ENCODE data around the gene CDH23. TPM values are rescaled to one million over a fixed set of nuclear protein-coding genes. Genes with fewer than 3 reads are reported as not detected.
A peak's percentile ranks its signal among the peaks of the same experiment; 100 is the strongest.
"Not testable (repeated sequence)": the region's sequence is repeated elsewhere in the genome, so short reads cannot be mapped to it uniquely, and the experiment has no call there.

CDH23 gene
- polyA plus RNA-seq, 1 donor = 4.2 TPM

- no peak for DNase-seq
Observed at GRCh38 chr10:71842422-71842821, 445.7 kb downstream of the CDH23 start.

DNA sequence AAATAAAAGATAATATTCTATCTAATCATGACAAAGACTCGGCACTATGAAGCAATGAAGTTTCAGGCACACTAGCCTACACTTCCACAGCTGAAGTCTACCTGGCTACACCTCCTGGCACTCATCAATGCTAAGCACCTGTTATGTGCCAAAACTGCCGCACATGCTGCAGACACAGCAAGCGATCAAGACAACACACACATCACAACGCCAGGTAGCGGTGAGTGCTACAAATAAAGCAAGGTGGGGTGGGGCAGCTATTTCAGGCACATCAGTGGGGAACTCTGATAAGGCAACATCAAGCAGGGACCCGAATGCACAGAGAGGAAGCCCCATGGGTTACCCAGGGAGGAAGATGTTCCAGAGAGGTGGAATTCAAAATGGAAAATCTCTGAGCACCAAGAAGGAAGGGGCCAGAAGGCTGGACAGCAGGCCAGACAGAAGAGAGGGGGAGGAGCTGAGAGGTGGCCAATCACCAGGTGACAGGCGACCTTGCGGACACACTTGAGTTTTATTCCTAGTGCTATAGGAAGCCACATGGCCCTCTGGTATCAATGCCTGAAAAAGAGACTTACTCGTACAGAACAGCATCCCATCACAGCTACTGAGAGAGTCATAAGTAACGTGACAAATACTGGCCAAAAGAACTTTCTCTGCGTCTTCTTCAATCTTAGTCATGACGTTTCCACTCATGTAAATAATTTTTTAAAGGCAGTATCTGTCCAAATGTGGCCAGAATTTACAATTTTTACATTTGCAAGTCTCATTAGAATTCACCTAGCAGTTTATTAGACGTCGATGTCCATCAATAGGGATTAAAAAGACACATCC, 446.4 kb downstream of the CDH23 start:
- no peak for DNase-seq

GRCh38 chr10:71844084-71844483, 447.4 kb downstream of the CDH23 start:
- DNase-seq = no peak

DNA sequence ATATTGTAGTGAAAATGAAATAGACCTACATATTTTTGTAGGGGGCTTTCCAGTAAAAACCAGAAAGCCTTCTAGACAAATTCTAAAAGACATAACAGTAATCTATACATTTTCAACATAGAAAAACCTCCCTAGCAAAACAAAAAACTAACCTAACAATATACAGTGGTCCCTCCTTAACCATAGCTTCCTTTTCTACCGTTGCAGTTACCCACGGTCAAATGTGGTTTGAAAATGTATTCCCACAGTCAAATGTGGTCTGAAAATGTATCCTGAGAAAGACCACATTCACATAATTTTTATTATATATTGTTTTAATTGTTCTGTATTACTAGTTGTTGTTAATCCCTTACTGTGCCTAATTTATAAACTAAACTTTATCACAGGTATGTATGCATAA, 448.0 kb downstream of the CDH23 start:
- DNase-seq = no peak

DNA sequence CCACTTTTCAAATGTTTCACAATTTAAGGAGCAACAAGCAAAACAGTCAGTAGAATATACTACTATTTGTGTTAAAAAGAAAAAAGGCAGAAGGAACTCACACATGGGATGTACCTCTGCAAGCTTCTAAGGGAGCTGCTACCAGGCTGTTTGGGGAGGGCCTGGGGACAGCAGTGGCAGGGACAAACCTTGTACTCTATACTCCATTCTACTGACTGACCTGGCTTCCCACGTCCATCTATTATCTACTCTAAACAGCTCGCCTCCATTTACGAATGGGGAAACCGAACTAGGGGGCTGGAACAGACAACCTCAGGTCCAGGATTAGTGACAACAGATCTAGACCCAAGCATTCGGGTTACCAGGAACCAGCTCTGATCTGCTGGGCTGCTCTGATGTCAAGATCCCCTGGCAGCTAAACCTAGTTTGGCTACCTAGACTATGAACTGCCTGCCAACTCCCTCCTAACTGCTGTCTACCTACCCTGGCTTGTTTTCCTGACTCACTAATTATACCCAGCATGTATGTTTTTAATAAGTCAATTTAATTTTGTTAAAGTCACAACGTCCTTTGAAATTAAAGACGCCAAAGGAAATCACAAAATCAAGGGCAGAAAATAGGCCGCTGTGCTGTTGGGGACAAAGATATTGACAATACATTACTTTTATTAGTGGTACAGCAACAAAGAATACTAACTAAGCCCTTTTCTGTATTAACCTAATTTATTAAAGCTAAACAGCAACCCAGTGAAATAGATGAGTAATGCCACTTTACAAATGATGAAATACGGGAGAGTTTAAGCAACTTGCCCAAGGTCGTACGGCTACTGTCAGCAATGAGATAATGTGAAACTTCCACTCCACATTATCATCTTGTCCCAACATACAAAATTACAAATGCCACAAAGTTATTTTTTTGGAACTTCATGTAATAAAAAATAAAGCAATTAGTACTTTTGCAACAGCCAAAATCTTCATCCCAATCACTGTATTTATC, 449.0 kb downstream of the CDH23 start:
- no peak for DNase-seq

- no peak for DNase-seq
Observed at GRCh38 chr10:71846816-71847215, 450.1 kb downstream of the CDH23 start.

GRCh38 chr10:71847418-71847817, 450.7 kb downstream of the CDH23 start:
- no peak for DNase-seq

DNA sequence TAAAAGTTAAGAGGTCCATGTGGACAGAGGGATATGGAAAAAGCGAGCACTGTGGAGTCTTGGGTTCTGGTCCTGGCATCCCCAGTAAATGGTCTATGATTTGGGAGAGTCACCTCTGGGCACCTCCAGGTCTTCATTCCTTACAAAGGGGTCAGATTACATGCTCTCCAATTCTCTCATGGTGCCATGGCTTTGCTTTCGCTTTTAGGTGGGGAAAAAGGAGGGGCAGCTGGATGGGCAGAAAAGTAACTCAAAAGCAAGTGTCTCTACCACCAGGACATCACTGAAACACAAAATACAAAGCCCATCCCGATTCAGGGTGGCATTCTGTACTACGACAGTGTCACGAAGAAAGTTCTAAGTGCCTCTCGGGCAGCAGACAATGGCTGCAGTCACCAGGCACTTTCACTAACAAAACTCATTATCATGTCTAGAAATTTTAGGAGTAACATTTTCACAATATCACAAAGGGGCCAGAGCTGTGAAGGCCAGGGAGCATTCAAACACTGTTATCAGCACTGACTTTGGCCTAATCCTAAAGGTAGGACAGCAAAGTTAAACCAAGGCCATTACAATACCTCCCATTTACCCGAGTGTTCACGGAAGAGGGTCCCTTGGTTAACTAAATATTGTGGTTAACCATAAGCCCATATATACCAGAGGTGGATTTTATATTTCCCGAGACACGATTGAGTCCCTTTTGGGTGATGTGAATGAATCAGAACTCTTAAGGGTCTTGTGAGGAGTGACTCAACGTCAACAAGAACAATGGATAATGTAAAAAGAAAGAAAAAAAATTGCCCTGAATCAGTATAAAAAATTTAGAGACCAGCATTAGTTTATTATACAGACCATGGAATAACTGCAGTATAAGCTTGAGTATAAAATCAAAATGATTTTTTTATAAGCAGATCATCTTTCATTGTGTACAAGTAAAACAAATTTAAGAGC, 451.9 kb downstream of the CDH23 start:
- DNase-seq = no peak

- DNase-seq = no peak
Observed at GRCh38 chr10:71849461-71849908, 452.8 kb downstream of the CDH23 start.

DNA sequence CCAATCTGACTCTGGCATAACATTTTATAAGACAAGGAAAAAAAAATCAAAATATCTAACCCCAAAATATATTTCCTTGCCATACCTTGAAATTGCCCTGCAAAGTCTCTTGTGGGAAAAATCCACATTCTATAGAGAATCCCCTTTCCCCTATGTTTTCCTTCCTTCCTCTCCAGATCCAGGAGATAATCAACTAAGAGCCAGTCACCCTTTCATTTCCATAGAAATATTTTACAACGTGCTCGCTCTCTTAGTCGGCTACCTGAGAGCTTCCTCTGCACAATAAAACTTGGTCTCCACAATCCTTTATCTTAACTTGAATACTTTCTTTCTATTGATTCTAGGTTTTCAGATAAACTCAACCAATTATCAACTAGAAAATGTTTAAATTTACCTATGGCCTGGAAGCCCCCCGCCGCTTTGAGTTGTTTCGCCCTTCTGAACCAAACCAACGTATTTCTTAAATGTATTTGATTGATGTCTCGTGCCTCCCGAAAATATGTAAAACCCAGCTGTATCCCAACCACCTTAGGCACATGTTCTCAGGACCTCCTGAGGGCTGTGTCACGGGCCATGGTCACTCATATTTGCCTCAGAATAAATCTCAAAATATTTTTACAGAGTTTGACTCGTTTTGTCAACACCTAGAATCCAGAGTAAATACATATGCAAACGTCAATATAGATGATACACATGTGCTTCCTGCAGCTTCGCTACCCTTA, 453.5 kb downstream of the CDH23 start:
- no peak for DNase-seq

- peak; percentile 99 for DNase-seq
Observed at GRCh38 chr10:71850743-71851464, 454.2 kb downstream of the CDH23 start, which contains the start of gene PSAP. TSS of gene PSAP (minus strand) at chr10:71851251. CDS start at chr10:71851221, 30 bp downstream.

DNA sequence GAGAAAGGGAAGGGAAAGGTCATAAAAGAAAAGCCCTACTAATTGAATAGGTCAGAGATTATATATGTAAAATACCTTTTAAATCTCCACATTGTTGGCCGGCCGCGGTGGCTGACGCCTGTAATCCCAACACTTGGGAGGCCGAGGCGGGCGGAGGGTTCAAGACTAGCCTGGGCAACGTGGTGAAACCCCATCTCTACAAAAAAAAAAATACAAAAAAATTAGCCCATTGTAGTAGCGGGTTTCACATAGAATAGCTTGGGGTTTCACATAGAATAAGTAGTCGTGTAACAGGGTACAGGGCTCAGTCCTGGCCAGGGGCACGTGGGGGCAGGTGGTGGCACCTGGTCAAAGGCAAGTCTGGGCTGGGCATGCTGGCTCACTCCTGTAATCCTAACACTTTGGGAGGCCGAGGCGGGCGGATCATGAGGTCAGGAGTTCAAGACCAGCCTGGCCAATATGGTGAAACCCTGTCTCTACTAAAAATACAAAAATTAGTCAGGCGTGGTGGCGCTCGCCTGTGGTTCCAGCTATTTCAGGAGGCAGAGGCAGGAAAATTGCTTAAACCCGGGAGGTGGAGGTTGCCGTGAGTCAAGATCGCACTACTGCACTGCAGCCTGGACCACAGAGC, 454.9 kb downstream of the CDH23 start:
- not testable (repeated sequence) for DNase-seq

DNA sequence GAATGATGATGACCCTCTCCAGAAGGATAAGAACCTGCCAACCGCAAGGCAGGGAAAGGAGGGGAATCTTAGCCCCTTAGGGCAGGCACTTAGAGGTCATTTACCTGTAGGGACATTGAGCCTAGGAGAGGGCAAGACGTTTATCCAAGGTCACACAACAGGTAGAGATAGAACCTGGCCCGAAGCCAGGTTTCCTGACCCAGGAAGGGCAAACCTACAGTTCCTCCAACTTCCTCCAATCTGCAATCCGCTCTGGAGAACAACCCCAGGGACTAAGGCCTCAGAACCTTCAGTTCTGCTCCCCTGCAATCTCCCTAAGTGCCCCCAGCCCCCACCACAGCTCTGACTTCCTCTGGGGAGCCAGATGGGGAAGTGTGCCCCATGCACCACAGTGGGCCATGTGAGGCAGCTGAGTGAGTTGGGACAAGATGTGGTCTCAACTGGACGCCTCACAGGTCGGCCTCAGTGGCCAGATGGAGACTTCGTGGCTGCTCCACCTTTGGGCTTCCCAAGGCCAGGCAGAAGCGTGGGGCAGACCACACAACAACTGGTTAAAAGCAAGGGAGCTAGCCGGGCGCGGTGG, 455.7 kb downstream of the CDH23 start:
- DNase-seq = peak; percentile 28

DNA sequence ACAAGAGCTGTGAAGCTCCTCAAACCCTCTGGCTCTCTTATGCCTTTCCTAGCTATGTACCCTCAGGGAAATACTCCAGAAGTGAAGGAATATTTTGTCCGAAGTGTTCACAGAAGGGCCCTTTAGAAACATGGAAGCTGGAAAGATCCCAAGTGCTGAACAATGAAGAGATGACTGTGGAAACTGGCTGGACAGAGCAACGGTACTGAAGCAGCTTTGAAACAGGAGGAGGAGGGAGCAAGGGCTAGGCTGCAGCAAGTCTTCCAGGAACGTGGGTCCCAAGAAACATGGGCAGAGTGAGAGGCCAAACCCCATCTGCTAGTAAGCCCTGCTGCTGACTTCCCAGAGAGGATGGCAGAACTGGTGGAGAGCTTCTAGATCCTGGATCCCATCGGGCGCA, 457.3 kb downstream of the CDH23 start:
- DNase-seq = no peak

DNA sequence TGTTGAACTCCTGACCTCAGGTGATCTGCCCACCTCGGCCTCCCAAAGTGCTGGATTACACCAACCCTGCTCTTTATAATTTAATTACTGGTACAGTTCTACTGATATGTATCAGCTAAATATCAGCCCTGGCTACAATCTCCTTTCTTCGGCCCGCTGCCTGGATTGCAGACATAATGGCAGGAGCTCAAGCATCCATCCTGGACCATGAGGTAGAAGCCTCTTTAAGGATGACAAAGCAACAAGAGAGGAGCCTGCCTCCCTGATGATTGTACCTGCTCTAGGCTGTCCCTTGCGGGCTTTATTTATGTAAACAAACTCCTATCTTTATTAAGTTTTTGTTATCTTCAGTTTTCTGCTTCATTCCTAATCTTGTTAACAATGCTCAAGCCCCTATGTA, 459.9 kb downstream of the CDH23 start:
- DNase-seq = no peak

DNA sequence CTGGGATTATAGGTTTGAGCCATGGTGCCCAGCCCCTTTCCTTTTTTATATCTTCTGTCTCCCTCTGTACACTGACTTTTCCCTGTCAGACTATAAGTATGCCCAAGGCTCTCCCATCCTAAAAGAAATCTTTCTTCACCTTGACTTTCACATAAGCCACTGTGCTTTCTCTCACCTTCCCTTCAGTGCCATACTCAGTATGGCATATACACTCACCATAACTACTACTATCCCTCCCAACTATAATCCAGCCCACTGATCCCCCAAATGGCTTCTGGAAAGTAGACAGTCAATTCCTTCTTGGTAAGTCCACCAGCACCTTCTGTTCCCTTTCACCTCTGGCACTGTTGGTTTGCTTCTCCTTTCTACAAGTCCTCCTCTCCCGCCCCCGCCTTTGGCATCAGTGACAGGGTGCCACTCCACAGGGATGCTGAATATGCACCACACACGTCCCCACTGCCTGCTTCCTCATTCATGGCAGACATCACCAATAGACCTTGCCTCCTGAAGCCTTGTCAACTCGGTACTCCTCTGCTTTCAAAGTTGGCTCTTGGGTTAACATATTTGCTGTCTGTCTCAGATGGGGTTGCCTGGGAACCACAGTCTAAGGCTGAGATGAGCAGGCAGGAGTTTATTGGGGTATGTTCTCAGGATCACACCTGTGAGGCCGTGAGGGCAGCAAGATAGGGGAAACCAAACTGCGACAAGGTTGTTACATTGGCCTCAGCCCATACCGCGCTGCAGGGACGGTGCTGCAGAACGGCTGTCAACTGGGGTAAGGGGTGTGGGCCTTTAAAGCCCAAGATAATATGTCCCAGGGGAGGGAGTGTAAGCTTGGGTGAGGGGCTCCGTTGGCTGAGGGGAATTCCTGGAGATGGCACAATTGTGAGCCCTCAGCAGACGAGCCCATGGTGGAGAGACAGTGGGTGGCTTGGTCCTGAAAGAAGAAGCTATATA, 461.5 kb downstream of the CDH23 start:
- DNase-seq = no peak

DNA sequence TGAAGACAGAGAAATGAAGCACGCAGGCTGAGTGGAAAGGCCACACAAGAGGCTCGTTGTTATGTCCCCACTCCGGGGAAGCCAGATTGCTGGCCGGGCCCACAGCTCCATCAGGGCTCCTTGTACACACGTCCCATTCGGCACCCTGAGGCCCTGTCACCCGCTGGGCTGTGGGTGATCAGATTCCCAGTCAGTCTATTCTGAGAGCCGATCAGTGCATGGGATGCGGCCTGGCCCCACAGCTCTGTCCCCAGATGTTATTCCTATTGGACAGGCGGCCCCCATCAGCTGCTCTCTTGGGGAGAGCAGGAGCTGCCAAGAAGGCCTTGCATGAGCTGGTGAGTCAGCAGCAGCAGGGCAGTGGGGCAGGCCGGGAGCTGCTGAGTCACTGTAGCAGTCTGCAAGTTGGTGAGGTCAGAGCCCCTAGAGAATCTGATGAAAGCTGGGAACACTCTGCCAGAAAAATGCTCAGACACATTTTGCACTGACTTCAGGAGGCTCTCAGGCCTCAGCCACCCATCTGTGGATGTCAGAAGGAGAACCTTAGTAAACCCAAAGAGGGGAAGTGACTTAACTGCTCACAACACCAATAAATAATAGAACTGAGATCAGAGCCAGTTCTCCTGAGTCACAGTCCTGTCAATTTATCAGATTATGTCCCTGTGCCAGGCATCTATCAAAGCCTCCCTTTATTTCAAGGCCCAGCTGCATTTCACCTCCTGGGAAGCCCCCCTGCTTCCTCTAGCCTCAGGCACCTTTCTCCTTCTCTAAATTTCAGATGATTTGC, 463.7 kb downstream of the CDH23 start:
- peak; percentile 87 for DNase-seq

DNA sequence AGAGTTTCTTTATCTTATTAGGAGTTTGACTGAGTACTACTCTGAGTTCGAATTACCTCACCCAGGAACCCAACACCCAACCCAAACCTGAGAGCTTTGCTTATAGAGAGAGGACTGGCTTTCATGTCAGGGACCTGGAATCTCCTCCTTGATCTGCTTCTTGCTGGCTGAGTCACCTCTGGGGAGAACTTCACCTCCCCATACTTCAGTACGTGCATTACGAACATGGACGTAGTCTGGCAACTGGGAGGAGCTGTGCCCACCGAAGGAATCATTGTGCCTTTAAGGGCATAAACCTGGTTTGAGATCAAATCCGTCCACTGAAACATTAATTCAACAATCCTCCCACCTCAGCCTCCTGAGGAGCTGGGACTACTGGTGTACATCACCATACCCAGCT, 466.5 kb downstream of the CDH23 start:
- DNase-seq = no peak

All from hindlimb muscle (tissue), 1 donor.